Measurements from ENCODE around the gene SPIRE2. TPM values are rescaled to one million over a fixed set of nuclear protein-coding genes. Genes with fewer than 3 reads are reported as not detected.

Gene SPIRE2
- total RNA-seq, 2 donors from 2014 or later = 51.7 to 80.5 TPM

- intact Hi-C loops (cut with DNase I) = no loop called here
- no peaks in the 10 kb centered on the region for H3K27me3 ChIP-seq
- no peak for TF ChIP-seq CTCF (IDR thresholded peaks at IDR 0.05)
- peaks cover 13% of the 10 kb centered on the region for H3K36me3 ChIP-seq
- no peak for DNase-seq
- H3K4me1 ChIP-seq = no peaks in the 10 kb centered on the region
- no peak overlapping the region for H3K4me3 ChIP-seq
- no peak overlapping the region for H3K27ac ChIP-seq
- no peaks in the 10 kb centered on the region for H3K9me3 ChIP-seq
- no peak overlapping the region for H3K9ac ChIP-seq (ENCODE audit: low read depth in 2 of 2, low read length in 2 of 2)
Observed at GRCh38 chr16:89880477-89881367, 52.4 kb downstream of the SPIRE2 start.

GRCh38 chr16:89881368-89881730 lies 53.1 kb downstream of the SPIRE2 start:
- H3K36me3 ChIP-seq = peaks cover 13% of the 10 kb centered on the region
- no peaks in the 10 kb centered on the region for H3K27me3 ChIP-seq
- DNase-seq = no peak
- H3K27ac ChIP-seq = no peak overlapping the region
- no peaks in the 10 kb centered on the region for H3K9me3 ChIP-seq
- no peak overlapping the region for H3K9ac ChIP-seq (ENCODE audit: low read depth in 2 of 2, low read length in 2 of 2)
- intact Hi-C loops (cut with DNase I) = no loop called here
- H3K4me3 ChIP-seq = no peak overlapping the region
- TF ChIP-seq CTCF (IDR thresholded peaks at IDR 0.05) = no peak
- H3K4me1 ChIP-seq = no peaks in the 10 kb centered on the region

GRCh38 chr16:89883346-89884040 lies 55.2 kb downstream of the SPIRE2 start:
- intact Hi-C loops (cut with DNase I) = no loop called here
- TF ChIP-seq CTCF (IDR thresholded peaks at IDR 0.05) = no peak
- Histone ChIP-seq H3K36me3 (peaks cover 24% of the 10 kb centered on the region), H3K9ac (ENCODE audit: low read depth in 2 of 2, low read length in 2 of 2) (no peak overlapping the region), H3K4me1 (no peaks in the 10 kb centered on the region), H3K27ac (no peak overlapping the region), H3K27me3 (no peaks in the 10 kb centered on the region), H3K4me3 (no peak overlapping the region), H3K9me3 (no peaks in the 10 kb centered on the region)
- no peak for DNase-seq

GRCh38 chr16:89884041-89884421 lies 55.8 kb downstream of the SPIRE2 start:
- Histone ChIP-seq H3K4me3 (no peak overlapping the region), H3K9me3 (no peaks in the 10 kb centered on the region), H3K4me1 (no peaks in the 10 kb centered on the region), H3K36me3 (peaks cover 24% of the 10 kb centered on the region), H3K27ac (no peak overlapping the region), H3K27me3 (no peaks in the 10 kb centered on the region), H3K9ac (ENCODE audit: low read depth in 2 of 2, low read length in 2 of 2) (no peak overlapping the region)
- no peak for DNase-seq
- TF ChIP-seq CTCF (IDR thresholded peaks at IDR 0.05) = no peak
- intact Hi-C loops (cut with DNase I) = no loop called here

- no peaks in the 10 kb centered on the region for H3K27me3 ChIP-seq
- no peak for TF ChIP-seq CTCF (IDR thresholded peaks at IDR 0.05)
- H3K27ac ChIP-seq = no peak overlapping the region
- H3K36me3 ChIP-seq = peaks cover 29% of the 10 kb centered on the region
- no peak overlapping the region for H3K4me3 ChIP-seq
- no peak for DNase-seq
- intact Hi-C loops (cut with DNase I) = no loop called here
- H3K4me1 ChIP-seq = no peaks in the 10 kb centered on the region
- H3K9ac ChIP-seq (ENCODE audit: low read depth in 2 of 2, low read length in 2 of 2) = no peak overlapping the region
- no peaks in the 10 kb centered on the region for H3K9me3 ChIP-seq
Observed at GRCh38 chr16:89887243-89887642, 59.0 kb downstream of the SPIRE2 start.
